ENCODE measurements around the gene DEFB124. TPM values are rescaled to one million over a fixed set of nuclear protein-coding genes. Genes with fewer than 3 reads are reported as not detected.
"Not testable (repeated sequence)": the region's sequence is repeated elsewhere in the genome, so short reads cannot be mapped to it uniquely, and the experiment has no call there.

The DEFB124 gene
- total RNA-seq, 1 donor from 2014 or later = not detected

DNA sequence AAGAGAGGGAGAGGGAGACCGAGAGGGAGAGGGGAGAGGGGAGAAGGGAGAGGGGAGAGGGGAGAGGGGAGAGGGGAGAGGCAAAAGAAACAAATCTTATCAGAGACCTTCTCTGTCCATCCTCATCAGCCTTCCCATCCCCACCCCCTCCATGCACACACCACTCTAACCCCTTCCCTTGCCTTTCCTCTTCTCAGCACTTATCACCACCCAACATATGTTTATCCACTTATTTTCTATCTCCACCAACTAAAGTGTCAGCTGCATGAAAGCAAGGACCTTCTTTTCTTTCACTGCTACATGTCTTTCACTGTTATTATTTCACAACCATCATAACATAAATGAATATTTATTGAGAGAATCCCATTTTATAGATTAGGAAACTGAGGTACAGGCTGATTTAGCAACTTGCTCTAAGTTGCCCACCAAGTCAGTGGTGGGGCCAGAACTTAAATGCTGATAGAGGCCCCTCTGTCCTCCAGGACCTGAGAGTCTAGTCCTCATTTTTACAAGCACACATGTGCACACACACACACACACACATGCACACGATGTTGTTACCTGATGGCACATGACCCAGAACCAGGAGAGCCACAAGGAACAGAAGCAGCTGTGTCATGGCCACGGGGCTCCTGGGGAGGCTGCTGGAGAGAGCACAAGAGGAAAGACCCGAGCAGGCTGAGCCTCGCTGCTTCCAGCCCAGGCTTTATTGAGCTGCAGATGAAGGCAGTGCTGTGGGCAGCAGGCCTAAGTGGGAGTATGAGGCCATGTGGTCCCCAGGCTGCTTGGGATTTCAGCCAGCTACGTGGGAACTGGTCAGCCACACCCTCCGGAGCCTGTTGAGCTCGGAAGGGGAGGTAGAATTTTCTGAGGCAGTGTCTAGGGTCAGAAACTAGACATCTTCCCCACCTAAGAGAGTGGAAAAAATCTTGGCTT lies 2.3 kb downstream of the DEFB124 start:
- H3K4me3 ChIP-seq (ENCODE audit: low read depth, low read length) = no peak overlapping the region
- DNase-seq (ENCODE audit: low read depth) = no peak
- H3K27me3 ChIP-seq (ENCODE audit: control insufficient read depth, insufficient read depth, low read length) = peaks cover 26% of the 10 kb centered on the region
- TF ChIP-seq CTCF (IDR thresholded peaks at IDR 0.05; ENCODE audit: insufficient read depth, low read length, poor library complexity, severe bottlenecking) = no peak
- H3K36me3 ChIP-seq (ENCODE audit: control insufficient read depth, insufficient read depth, low read length) = no peaks in the 10 kb centered on the region

DNA sequence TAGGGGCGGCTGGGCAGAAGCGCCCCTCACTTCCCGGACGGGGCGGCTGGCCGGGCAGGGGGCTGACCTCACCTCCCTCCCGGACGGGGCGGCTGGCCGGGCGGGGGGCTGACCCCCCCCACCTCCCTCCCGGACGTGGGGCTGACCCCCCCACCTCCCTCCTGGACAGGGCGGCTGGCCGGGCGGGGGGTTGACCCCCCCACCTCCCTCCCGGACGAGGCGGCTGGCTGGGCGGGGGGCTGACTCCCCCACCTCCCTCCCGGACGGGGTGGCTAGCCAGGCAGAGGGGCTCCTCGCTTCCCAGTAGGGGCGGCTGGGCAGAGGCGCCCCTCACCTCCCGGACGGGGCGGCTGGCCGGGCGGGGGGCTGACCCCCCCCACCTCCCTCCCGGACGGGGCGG lies 4.0 kb downstream of the DEFB124 start:
- DNase-seq (ENCODE audit: low read depth); H3K4me3 ChIP-seq (ENCODE audit: low read depth, low read length); H3K36me3 ChIP-seq (ENCODE audit: control insufficient read depth, insufficient read depth, low read length): not testable (repeated sequence)
- peaks cover 19% of the 10 kb centered on the region for H3K27me3 ChIP-seq (ENCODE audit: control insufficient read depth, insufficient read depth, low read length)

DNA sequence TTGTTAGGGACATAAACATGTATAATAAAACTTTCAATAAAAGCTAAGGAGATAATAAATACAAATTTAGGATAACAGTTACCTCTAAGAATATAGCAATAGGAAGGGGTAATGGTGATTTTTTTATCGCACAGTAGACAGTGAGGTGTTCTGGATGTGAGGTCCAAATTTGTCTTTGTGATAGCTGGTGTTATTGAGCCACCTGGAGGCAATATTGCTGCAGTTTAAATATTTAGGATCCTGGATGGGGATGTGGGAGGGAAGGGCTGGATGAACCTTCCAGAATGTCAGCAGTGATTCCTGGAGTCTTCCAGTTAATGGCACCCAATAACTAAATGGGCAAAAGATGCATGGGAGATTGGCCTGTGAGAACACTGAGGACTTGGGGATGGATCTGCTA lies 20.6 kb downstream of the DEFB124 start:
- Histone ChIP-seq H3K27me3 (ENCODE audit: control insufficient read depth, insufficient read depth, low read length) (no peaks in the 10 kb centered on the region), H3K36me3 (ENCODE audit: control insufficient read depth, insufficient read depth, low read length) (no peaks in the 10 kb centered on the region), H3K4me3 (ENCODE audit: low read depth, low read length) (no peak overlapping the region)
- no peak for DNase-seq (ENCODE audit: low read depth)
- TF ChIP-seq CTCF (IDR thresholded peaks at IDR 0.05; ENCODE audit: insufficient read depth, low read length, poor library complexity, severe bottlenecking) = no peak

DNA sequence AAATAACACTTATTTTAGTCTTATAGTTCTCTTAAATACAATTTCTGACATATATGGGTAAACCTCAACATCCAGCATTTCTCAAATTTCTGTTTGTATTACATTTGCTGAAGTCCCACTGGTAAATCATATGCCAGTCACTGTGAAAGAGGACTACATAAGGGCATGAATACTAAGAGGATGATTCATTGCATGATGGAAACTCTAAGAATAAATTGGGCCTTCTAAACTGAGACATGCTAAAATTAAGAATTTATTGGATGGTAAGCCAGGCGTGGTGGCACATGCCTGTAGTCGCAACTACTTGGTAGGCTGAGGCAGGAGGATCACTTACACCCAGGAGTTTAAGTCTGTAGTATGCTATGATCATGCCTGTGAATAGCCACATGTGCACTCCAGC lies 22.4 kb downstream of the DEFB124 start:
- Histone ChIP-seq H3K36me3 (ENCODE audit: control insufficient read depth, insufficient read depth, low read length) (no peaks in the 10 kb centered on the region), H3K4me3 (ENCODE audit: low read depth, low read length) (no peak overlapping the region), H3K27me3 (ENCODE audit: control insufficient read depth, insufficient read depth, low read length) (no peaks in the 10 kb centered on the region)
- no peak for DNase-seq (ENCODE audit: low read depth)
- TF ChIP-seq CTCF (IDR thresholded peaks at IDR 0.05; ENCODE audit: insufficient read depth, low read length, poor library complexity, severe bottlenecking) = no peak

GRCh38 chr20:31449511-31450414 lies 25.2 kb downstream of the DEFB124 start:
- no peak overlapping the region for H3K4me3 ChIP-seq (ENCODE audit: low read depth, low read length)
- DNase-seq (ENCODE audit: low read depth) = no peak
- TF ChIP-seq CTCF (IDR thresholded peaks at IDR 0.05; ENCODE audit: insufficient read depth, low read length, poor library complexity, severe bottlenecking) = no peak
- no peaks in the 10 kb centered on the region for H3K27me3 ChIP-seq (ENCODE audit: control insufficient read depth, insufficient read depth, low read length)
- H3K36me3 ChIP-seq (ENCODE audit: control insufficient read depth, insufficient read depth, low read length) = no peaks in the 10 kb centered on the region

Data from kidney epithelial cell (primary cell).